PC-9 (cell line): Measurements from ENCODE around the gene LRRK1.

ENCODE experiments used
- CTCF ChIP-seq: fragments of 200-600 bp; sonication (generic); conservative IDR thresholded peaks from 2 replicates; pipeline ENCODE4 v1.6.1; 2017; ENCODE audit warnings: mixed run types, antibody characterized with exemption, mild to moderate bottlenecking, moderate library complexity
- EZH2 ChIP-seq: fragments of 200-600 bp; sonication (generic); IDR thresholded peaks from 2 replicates; pipeline ENCODE4 v1.8.0; 2017; ENCODE audit warnings: antibody characterized with exemption, low read depth

- TF ChIP-seq EZH2 (no peak), CTCF (no peak)
Measured at GRCh38 chr15:101055411-101055810, 136.3 kb downstream of the LRRK1 start.
